K562 (cell line): Measurements from ENCODE around the gene SRSF1. TPM values are rescaled to one million over a fixed set of nuclear protein-coding genes. Genes with fewer than 3 reads are reported as not detected.

Experiments
- ADNP ChIP-seq: fragments of 200-800 bp; sonication (Bioruptor generic); IDR thresholded peaks from 2 replicates; pipeline ENCODE4 v1.6.1; 2016; ENCODE audit warnings: missing genetic modification characterization, missing compliant biosample characterization
- CHD2 ChIP-seq: IDR thresholded peaks from 2 replicates; pipeline ENCODE4 v1.6.1; 2011; ENCODE audit warnings: low read depth, low read length
- FOXA1 ChIP-seq: fragments of 450-650 bp; IDR thresholded peaks from 2 replicates; pipeline ENCODE4 v1.6.1; 2016; ENCODE audit warnings: mild to moderate bottlenecking, borderline replicate concordance
- FOXM1 ChIP-seq, 2 experiments: fragments of 450-650 bp in 1 of 2; sonication (generic) in 1 of 2; formaldehyde crosslinking in 1 of 2; IDR thresholded peaks; 2 replicates each; pipeline versions ENCODE4 v1.6.1 to v1.9.0; 2017 to 2022; ENCODE audit warnings: low read depth in 2 of 2, mild to moderate bottlenecking in 2 of 2, missing genetic modification reagents in 1 of 2, moderate library complexity in 1 of 2
- L3MBTL2 ChIP-seq: fragments of 450-650 bp; IDR thresholded peaks from 2 replicates; pipeline ENCODE4 v1.6.1; 2016; ENCODE audit warnings: mild to moderate bottlenecking, moderate library complexity
- MEF2D ChIP-seq: conservative IDR thresholded peaks from 2 replicates; pipeline ENCODE4 v1.6.1; 2016; ENCODE audit warnings: low read depth, missing genetic modification characterization, missing compliant biosample characterization
- POLR2B ChIP-seq: fragments of 450-650 bp; IDR thresholded peaks from 2 replicates; pipeline ENCODE4 v1.6.1; 2018; ENCODE audit warnings: low read depth; ENCODE audit not compliant: partially characterized antibody
- SIN3B ChIP-seq: fragments of 450-650 bp; IDR thresholded peaks from 2 replicates; pipeline ENCODE4 v1.6.1; 2017; ENCODE audit warnings: low read depth, mild to moderate bottlenecking, moderate library complexity
- SMAD3 ChIP-seq: fragments of 450-650 bp; formaldehyde crosslinking; conservative IDR thresholded peaks from 2 replicates; pipeline ENCODE4 v1.4.0; 2020; ENCODE audit warnings: mild to moderate bottlenecking
- ZBTB7A ChIP-seq: IDR thresholded peaks from 2 replicates; pipeline ENCODE4 v1.6.1; 2011; ENCODE audit warnings: low read depth, mild to moderate bottlenecking, low read length, moderate library complexity, borderline replicate concordance; ENCODE audit not compliant: control insufficient read depth
- ZNF384 ChIP-seq: IDR thresholded peaks from 2 replicates; pipeline ENCODE4 v1.6.1; 2012; ENCODE audit warnings: low read depth, low read length, improper control_type of control experiment
- ZNF644 ChIP-seq: fragments of 200-800 bp; sonication (Bioruptor generic); IDR thresholded peaks from 2 replicates; pipeline ENCODE4 v1.6.1; 2016; ENCODE audit warnings: low read depth, missing genetic modification characterization, missing compliant biosample characterization
- ZNF764 ChIP-seq: fragments of 250-450 bp; sonication (Bioruptor Pico); IDR thresholded peaks from 2 replicates; pipeline ENCODE4 v1.4.0; 2020; ENCODE audit warnings: low read depth, mild to moderate bottlenecking, moderate library complexity
- ZNF778 ChIP-seq: fragments of 450-650 bp; formaldehyde crosslinking; IDR thresholded peaks from 2 replicates; pipeline ENCODE4 v1.4.0; 2020; ENCODE audit warnings: mild to moderate bottlenecking, moderate library complexity
- polyA plus RNA-seq, 8 experiments: library from polyadenylated mRNA; depleted of rRNA in 4 of 8; stranded (reverse) in 5 of 8; unstranded in 3 of 8; fragments of >200 nt; fragmentation: Nextera tagmentation in 2 of 8; fragmentation: Illumina TruSeq in 1 of 8; extraction: Ambion mirVana in 2 of 8; extraction: Trizol in 1 of 8; gene quantifications; 2 replicates each; pipeline versions ENCODE4 v1.2.1 to v1.2.3, GENCODE V29; 2011 to 2014; ENCODE audit warnings: inconsistent platforms in 1 of 8, missing spikeins in 1 of 8
- total RNA-seq, 7 experiments: library from RNA; depleted of rRNA in 6 of 7; stranded (reverse); fragments of >200 nt in 6 of 7; fragmentation: Illumina TruSeq in 2 of 7; extraction: Trizol in 2 of 7; gene quantifications; 2 replicates each; pipeline versions ENCODE4 v1.2.1 to v1.2.3, GENCODE V29; 2011 to 2021; ENCODE audit warnings: low replicate concordance in 1 of 7
- TF ChIP-seq, protein P1 (sequence below), 2 experiments: fragments of 200-800 bp in 1 of 2; sonication (Bioruptor generic) in 1 of 2; sonication (generic) in 1 of 2; formaldehyde crosslinking in 1 of 2; IDR thresholded peaks in 1 of 2; conservative IDR thresholded peaks in 1 of 2; 2 replicates each; pipeline versions ENCODE4 v1.5.0 to v1.6.1; 2016 to 2020; ENCODE audit warnings: missing compliant biosample characterization in 1 of 2, missing genetic modification characterization in 1 of 2, missing genetic modification reagents in 1 of 2
- TF ChIP-seq, protein P2 (sequence below): fragments of 150-350 bp; IDR thresholded peaks from 2 replicates; pipeline ENCODE4 v1.6.1; 2014; ENCODE audit warnings: low read depth, mild to moderate bottlenecking, low read length, borderline replicate concordance
- TF ChIP-seq, protein P3 (sequence below): sonication (generic); formaldehyde crosslinking; IDR thresholded peaks from 2 replicates; pipeline ENCODE4 v1.8.0; 2022; ENCODE audit warnings: missing genetic modification reagents, mild to moderate bottlenecking, moderate library complexity, borderline replicate concordance
- TF ChIP-seq, protein P4 (sequence below): fragments of 450-650 bp; IDR thresholded peaks from 2 replicates; pipeline ENCODE4 v1.7.0; 2016; ENCODE audit warnings: borderline replicate concordance

The SRSF1 gene
- total and polyA plus RNA-seq, 9 of the 15 experiments (the other 6 are each of a cell fraction or from before 2014, with no cell fraction given): 77.8 to 559 (median 442) TPM

DNA sequence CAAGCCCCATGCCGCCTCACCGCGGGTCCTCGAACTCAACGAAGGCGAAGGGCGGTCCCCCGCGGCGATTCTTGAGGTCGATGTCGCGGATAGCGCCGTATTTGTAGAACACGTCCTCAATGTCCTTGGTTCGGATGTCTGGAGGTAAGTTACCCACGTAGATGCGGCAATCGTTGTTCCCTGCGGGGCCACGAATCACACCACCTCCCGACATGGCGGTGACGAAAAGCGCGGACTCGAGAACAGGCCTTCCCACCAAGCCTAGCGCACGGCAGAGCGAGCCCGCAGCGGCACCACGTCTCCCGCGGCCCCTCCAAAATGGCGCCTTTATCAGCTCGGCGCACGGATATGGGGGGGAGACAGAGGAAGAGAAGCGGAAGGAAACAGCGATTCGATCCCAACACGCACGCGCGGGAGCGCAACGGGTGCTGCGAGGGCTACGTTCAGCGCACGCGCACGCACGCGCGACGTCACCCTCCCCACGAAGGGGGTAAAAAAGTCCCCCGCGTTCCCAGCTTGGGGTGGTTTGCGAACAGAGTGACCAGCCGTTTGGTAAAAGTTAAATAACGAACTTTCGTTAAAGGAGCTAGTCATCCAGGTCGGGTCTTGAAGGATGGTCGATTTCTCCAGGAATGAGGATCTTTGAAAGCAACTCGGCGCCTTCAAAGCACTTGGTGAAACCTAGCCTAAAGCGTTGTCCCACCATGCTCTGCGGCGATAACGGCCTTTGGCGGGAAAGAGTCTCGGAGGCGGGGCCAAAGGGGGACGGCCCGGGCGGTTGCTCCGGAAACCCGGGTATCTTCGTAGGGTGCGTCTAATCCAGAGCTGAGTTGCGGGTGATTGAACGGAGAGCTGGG, at the start of gene SRSF1 (continued):
- TF ChIP-seq ZNF778 (CRISPR knock-in tag): no peak
- 0 out of 2 replicates have a peak, but pooled peaks have one; percentile 10 for TF ChIP-seq ZNF644 (tag)
- TF ChIP-seq L3MBTL2: peak; percentile 99
- TF ChIP-seq MEF2D (tag): 0 out of 2 replicates have a peak, but pooled peaks have one; percentile 13
- TF ChIP-seq POLR2B: peak; percentile 95
- TF ChIP-seq, protein P1, sequence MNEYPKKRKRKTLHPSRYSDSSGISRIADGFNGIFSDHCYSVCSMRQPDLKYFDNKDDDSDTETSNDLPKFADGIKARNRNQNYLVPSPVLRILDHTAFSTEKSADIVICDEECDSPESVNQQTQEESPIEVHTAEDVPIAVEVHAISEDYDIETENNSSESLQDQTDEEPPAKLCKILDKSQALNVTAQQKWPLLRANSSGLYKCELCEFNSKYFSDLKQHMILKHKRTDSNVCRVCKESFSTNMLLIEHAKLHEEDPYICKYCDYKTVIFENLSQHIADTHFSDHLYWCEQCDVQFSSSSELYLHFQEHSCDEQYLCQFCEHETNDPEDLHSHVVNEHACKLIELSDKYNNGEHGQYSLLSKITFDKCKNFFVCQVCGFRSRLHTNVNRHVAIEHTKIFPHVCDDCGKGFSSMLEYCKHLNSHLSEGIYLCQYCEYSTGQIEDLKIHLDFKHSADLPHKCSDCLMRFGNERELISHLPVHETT (CRISPR knock-in tag; conservative IDR thresholded peaks at IDR 0.05 in 1 of 2, IDR thresholded peaks at IDR 0.05 in 1 of 2): peak in 1 of 2 experiments; percentile 71; a peak in 2 of 4 replicates
- TF ChIP-seq ZNF384: 0 out of 2 replicates have a peak, but pooled peaks have one; percentile 7
- TF ChIP-seq ADNP: no peak
- TF ChIP-seq, protein P2, sequence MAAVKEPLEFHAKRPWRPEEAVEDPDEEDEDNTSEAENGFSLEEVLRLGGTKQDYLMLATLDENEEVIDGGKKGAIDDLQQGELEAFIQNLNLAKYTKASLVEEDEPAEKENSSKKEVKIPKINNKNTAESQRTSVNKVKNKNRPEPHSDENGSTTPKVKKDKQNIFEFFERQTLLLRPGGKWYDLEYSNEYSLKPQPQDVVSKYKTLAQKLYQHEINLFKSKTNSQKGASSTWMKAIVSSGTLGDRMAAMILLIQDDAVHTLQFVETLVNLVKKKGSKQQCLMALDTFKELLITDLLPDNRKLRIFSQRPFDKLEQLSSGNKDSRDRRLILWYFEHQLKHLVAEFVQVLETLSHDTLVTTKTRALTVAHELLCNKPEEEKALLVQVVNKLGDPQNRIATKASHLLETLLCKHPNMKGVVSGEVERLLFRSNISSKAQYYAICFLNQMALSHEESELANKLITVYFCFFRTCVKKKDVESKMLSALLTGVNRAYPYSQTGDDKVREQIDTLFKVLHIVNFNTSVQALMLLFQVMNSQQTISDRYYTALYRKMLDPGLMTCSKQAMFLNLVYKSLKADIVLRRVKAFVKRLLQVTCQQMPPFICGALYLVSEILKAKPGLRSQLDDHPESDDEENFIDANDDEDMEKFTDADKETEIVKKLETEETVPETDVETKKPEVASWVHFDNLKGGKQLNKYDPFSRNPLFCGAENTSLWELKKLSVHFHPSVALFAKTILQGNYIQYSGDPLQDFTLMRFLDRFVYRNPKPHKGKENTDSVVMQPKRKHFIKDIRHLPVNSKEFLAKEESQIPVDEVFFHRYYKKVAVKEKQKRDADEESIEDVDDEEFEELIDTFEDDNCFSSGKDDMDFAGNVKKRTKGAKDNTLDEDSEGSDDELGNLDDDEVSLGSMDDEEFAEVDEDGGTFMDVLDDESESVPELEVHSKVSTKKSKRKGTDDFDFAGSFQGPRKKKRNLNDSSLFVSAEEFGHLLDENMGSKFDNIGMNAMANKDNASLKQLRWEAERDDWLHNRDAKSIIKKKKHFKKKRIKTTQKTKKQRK: no peak
- TF ChIP-seq, protein P3, sequence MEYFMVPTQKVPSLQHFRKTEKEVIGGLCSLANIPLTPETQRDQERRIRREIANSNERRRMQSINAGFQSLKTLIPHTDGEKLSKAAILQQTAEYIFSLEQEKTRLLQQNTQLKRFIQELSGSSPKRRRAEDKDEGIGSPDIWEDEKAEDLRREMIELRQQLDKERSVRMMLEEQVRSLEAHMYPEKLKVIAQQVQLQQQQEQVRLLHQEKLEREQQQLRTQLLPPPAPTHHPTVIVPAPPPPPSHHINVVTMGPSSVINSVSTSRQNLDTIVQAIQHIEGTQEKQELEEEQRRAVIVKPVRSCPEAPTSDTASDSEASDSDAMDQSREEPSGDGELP (CRISPR knock-in tag): peak; percentile 89
- TF ChIP-seq FOXM1 (IDR thresholded peaks at IDR 0.05; ENCODE audit: low read depth): peak; percentile 70
- peak; percentile 84; the same call in 1 of the 2 replicates for TF ChIP-seq FOXM1 (CRISPR knock-in tag; IDR thresholded peaks at IDR 0.05; ENCODE audit: low read depth)
- peak; percentile 78 for TF ChIP-seq CHD2
- TF ChIP-seq, protein P4, sequence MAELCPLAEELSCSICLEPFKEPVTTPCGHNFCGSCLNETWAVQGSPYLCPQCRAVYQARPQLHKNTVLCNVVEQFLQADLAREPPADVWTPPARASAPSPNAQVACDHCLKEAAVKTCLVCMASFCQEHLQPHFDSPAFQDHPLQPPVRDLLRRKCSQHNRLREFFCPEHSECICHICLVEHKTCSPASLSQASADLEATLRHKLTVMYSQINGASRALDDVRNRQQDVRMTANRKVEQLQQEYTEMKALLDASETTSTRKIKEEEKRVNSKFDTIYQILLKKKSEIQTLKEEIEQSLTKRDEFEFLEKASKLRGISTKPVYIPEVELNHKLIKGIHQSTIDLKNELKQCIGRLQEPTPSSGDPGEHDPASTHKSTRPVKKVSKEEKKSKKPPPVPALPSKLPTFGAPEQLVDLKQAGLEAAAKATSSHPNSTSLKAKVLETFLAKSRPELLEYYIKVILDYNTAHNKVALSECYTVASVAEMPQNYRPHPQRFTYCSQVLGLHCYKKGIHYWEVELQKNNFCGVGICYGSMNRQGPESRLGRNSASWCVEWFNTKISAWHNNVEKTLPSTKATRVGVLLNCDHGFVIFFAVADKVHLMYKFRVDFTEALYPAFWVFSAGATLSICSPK: no peak
- no peak for TF ChIP-seq FOXA1
- no peak for TF ChIP-seq ZNF764
- TF ChIP-seq SIN3B: peak; percentile 38; the same call in 1 of the 2 replicates
- TF ChIP-seq ZBTB7A: peak; percentile 55; the same call in 1 of the 2 replicates
- peak; percentile 85 for TF ChIP-seq SMAD3 (CRISPR knock-in tag)
